ENCODE data around the gene PIGV.
"Not testable (repeated sequence)": the region's sequence is repeated elsewhere in the genome, so short reads cannot be mapped to it uniquely, and the experiment has no call there.

Gene PIGV

DNA sequence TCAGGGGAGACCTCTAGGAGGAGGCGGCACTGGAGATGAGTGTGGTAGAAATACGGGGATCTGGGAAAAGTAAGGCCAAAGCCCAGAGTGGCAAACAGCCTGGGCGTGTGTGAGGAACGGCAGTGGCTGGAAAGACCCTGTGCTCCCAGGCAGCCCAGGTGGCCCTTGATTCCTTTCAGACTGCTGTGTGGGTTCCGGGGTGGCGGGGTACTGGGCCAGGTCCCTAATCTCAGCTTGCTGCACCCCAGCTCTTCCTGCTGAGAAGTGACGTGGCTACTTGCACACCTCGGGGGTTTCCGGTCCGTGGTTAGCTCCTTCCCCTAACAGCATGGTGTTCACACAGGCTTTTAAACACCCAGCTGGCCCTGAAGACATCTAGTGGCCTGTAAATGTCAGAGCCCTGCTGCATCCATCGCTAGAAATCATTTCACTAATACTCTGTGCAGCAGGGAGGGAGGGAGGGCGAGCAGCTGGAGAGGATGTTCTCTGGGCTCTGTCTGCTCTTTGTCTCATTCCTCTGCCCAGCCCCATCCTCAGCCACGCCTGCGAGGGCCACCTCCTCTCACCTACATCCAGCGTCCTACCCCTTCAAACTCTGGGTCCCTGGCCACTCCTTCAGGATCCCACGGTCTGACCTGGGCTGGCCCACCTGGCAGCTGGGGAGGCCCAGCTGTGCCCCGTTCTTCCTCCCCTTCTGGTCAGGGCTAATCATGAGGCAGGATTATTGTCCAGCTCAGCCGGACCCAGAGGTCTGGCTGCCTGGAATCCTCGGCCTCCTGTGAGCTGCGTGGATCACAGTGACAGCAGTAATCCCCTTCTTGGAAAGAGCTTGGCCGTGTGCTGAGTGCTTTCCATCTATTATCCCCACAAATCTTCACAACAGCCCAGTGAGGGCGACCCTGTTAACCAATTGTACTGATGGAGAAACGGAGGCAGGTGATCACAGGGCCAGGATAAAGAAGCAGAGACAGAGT, 46.0 kb downstream of the PIGV start:
- peak; percentile 58 to 77 for DNase-seq (ENCODE audit: low read depth in 2 of 2)

DNA sequence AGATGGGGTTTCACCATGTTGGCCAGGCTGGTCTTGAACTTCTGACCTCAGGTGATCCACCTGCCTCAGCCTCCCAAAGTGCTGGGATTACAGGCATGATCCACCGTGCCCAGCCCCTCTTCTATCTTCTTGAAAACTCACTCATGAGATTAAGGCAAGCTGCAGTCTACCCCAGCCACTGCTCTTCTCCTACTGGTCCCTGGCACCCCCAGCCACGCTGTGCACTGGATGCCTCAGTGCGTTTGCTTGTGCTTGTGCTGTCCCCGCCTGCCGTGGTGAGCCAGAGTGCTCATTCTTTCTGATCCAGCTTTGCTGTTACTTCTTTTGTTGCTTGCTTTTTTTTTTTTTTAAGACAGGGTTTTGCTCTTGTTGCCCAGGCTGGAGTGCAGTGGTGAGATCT, 49.9 kb downstream of the PIGV start:
- not testable (repeated sequence) for DNase-seq (ENCODE audit: low read depth in 2 of 2)

DNA sequence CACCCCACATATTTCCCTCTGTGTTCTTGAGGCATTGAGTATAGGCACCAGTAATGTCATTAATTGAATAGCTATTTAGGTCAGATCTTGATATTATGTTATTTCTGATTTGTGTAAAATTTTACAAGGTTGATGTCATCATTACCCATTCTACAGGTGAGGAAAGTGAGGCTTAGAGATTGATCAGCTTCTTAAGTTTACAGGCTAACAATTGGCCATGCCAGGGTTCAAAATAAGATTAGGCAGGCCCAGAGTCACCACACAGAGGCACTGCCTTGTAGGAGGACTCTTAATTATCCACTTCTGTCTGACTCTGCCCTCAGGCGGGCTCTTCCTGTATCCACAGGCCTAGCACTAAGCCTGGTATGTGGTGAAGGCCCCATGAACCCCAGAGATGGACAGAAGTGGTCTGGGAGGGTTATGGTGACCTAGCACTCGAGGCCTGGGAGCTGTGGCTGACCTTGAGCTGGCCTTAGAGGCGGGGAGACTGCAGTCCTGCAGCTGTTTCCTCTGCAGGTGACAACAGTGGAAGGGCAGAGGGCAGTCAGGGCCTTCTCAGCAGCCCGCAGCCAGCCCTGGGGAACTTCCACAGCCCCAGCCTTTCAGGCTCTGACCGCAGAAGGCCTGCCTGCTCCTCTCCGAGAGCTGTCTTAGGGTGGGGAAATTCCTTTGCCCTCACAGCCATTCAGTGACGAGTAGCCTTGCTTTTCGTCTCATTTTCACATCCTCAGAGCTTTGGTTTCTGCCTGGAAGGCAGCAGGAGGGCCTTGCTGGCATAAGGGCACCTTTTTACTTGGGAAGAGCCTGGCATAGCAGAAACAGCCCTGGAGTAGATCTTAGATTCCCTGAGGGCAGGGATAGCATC, 51.0 kb downstream of the PIGV start:
- no peak for DNase-seq (ENCODE audit: low read depth in 2 of 2)

DNA sequence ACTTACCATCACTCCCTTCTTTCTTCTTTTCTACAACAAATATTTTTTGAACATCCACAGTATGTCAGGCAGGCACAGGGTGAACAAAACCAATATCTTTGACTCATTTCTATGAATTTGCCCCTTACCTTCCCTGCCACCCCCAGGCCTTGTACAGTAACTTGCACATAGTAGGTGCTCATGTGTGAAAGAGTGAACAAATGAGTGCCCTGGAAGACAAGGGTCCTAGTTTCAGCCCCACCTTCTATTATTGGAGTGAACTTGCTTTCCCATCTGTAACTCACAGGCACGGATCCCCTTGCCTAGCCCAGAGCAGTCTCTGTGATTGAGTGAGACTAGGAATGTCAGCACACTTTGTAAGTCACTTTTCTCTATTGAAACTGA, 51.6 kb downstream of the PIGV start:
- no peak for DNase-seq (ENCODE audit: low read depth in 2 of 2)

DNA sequence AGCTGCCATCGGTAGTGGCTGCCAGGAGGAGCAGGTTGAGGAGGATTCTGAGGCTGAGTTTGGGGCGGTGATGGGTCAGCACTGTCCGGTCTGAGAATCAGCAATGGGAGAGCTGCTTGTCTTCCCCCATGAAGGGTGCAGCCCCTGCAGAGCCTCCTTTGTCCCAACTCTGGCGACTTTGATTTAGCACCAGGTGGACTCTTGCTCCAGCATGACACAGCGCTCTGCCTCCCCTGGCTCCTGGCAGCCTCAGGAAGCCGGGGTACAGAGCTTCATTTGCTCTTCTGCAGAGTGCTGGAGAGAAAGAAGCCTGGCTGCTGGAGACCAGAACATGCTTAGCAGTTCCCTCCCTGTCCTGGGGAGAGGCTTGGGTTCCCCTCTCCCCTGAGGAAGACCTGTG, 52.0 kb downstream of the PIGV start:
- no peak for DNase-seq (ENCODE audit: low read depth in 2 of 2)

DNA sequence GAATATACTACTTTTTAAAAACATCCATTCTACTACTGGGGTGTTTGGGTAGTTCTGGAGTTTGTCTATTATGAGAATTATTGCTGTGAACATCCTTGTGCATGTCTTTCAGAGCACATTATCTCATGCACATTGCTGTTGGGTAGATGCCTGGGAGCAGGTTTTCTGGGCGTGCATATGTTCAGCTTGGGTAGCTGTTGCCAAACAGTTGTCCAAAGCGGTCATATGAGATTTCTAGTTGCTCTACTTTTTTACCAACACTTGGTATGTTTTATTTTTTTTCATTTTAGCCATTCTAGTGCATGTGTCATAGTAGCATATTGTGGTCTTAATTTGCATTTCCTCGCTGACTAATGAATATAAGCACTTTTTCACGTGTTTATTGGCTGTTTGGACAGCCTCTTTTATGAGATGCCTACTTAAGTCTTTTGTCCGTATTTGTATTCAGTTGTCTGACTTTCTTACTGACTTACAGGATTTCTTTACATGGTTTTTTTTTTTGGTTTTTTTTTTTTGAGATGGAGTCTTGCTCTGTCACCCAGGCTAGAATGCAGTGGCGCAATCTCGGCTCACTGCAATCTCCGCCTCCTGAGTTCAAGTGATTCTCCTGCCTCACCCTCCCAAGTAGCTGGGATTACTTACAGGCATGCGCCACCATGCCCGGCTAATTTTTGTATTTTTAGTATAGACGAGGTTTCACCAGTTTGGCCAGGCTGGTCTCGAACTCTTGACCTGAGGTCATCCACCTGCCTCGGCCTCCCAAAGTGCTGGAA, 56.9 kb downstream of the PIGV start:
- DNase-seq (ENCODE audit: low read depth in 2 of 2), result no peak

DNA sequence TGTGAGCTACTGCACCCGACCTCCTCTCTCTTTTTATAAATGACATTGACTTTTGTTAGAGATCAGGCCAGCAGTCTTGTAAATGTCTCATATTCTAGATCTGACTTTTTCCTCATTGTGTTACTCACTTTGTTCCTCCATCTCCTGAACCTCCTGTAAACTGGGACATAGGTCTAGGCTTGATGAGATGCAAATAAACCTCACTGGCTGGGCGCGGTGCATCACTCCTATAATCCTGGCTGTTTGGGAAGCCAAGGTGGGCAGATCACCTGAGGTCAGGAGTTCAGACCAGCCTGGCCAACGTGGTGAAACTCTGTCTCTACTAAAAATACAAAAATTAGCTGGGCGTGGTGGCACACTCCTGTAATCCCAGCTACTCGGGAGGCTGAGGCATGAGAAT, 60.1 kb downstream of the PIGV start:
- not testable (repeated sequence) for DNase-seq (ENCODE audit: low read depth in 2 of 2)
